GM06990 (cell line): ENCODE results near the gene ZNF484.
"Not testable (repeated sequence)": the region's sequence is repeated elsewhere in the genome, so short reads cannot be mapped to it uniquely, and the experiment has no call there.

Experiments
- DNase-seq: peaks from one replicate; pipeline ENCODE4 v3.0.0-alpha.2; 2011; ENCODE audit not compliant: insufficient read length; ENCODE audit errors: extremely low read depth
- H3K27me3 ChIP-seq: replicated peaks from 2 replicates; pipeline ENCODE4 v1.6.0; 2011; ENCODE audit warnings: low read length; ENCODE audit not compliant: control insufficient read depth, insufficient read depth
- H3K36me3 ChIP-seq: 2 replicates; pipeline ENCODE4 v1.5.1; 2011; ENCODE audit warnings: low read length; ENCODE audit not compliant: control insufficient read depth, insufficient read depth
- H3K4me3 ChIP-seq: replicated peaks from 2 replicates; pipeline ENCODE4 v1.5.1; 2011; ENCODE audit warnings: low read depth, mild to moderate bottlenecking, control low read depth, low read length
- CTCF ChIP-seq: IDR thresholded peaks from 2 replicates; pipeline ENCODE4 v1.5.1; 2011; ENCODE audit warnings: low read length, control low read depth, mild to moderate bottlenecking, inconsistent platforms; ENCODE audit not compliant: insufficient read depth, poor library complexity, severe bottlenecking

ZNF484 gene

GRCh38 chr9:92877531-92878430 is at the start of gene ZNF484:
ZNF484 (minus strand) TSS chr9:92878038; CDS start chr9:92875029, 3,009 bp downstream.
- DNase-seq: peak; percentile 92
- Histone ChIP-seq H3K36me3 (no peaks in the 10 kb centered on the region), H3K4me3 (peak within 1 kb of the TSS; percentile 90), H3K27me3 (no peaks in the 10 kb centered on the region)
- TF ChIP-seq CTCF: no peak

- Histone ChIP-seq H3K4me3 (no peak overlapping the region), H3K36me3 (no peaks in the 10 kb centered on the region), H3K27me3 (peaks cover 2% of the 10 kb centered on the region; the same call in 1 of the 2 replicates)
- DNase-seq: no peak
- TF ChIP-seq CTCF: no peak
Observed at GRCh38 chr9:92920437-92920836, 42.6 kb upstream of the ZNF484 start.

GRCh38 chr9:92917176-92917800 is 39.5 kb upstream of the ZNF484 start:
- Histone ChIP-seq H3K36me3 (no peaks in the 10 kb centered on the region), H3K27me3 (peaks cover 2% of the 10 kb centered on the region; the same call in 1 of the 2 replicates), H3K4me3 (no peak overlapping the region)
- DNase-seq: no peak
- no peak for TF ChIP-seq CTCF

GRCh38 chr9:92911511-92912475 is 34.0 kb upstream of the ZNF484 start:
- H3K36me3 ChIP-seq: no peaks in the 10 kb centered on the region
- H3K4me3 ChIP-seq: no peak overlapping the region
- TF ChIP-seq CTCF: no peak
- DNase-seq: no peak
- H3K27me3 ChIP-seq: no peaks in the 10 kb centered on the region

GRCh38 chr9:92905137-92905536 is 27.3 kb upstream of the ZNF484 start:
- not testable (repeated sequence) for H3K36me3 ChIP-seq, DNase-seq, H3K4me3 ChIP-seq, H3K27me3 ChIP-seq
